H9 (cell line): ENCODE results near the gene MAGI1. TPM values are rescaled to one million over a fixed set of nuclear protein-coding genes. Genes with fewer than 3 reads are reported as not detected.

Experiments used
- DNase-seq: peaks from one replicate; pipeline ENCODE4 v3.0.0-alpha.2; 2017
- H2AFZ ChIP-seq: one replicate; pipeline ENCODE4 v1.6.1; 2013; ENCODE audit warnings: mild to moderate bottlenecking, low read length, control low read depth, moderate library complexity
- H2AK5ac ChIP-seq: 2 replicates; pipeline ENCODE4 v1.6.1; 2013; ENCODE audit warnings: low read length, control low read depth, mixed read lengths; ENCODE audit not compliant: insufficient read length
- H2BK120ac ChIP-seq: one replicate; pipeline ENCODE4 v1.6.1; 2013; ENCODE audit warnings: low read depth, mild to moderate bottlenecking, low read length, control low read depth, inconsistent platforms; ENCODE audit not compliant: poor library complexity, severe bottlenecking
- H2BK12ac ChIP-seq: 2 replicates; pipeline ENCODE4 v1.6.1; 2013; ENCODE audit warnings: low read length, control low read depth, mixed read lengths, low read depth; ENCODE audit not compliant: insufficient read length
- H2BK15ac ChIP-seq: 2 replicates; pipeline ENCODE4 v1.6.1; 2013; ENCODE audit warnings: low read depth, low read length, control low read depth
- H2BK20ac ChIP-seq: one replicate; pipeline ENCODE4 v1.6.1; 2013; ENCODE audit warnings: low read depth, mild to moderate bottlenecking, low read length, control low read depth, inconsistent platforms; ENCODE audit not compliant: poor library complexity, severe bottlenecking
- H2BK5ac ChIP-seq: 2 replicates; pipeline ENCODE4 v1.6.1; 2013; ENCODE audit warnings: low read length, control low read depth, mixed read lengths; ENCODE audit not compliant: insufficient read length
- H3K14ac ChIP-seq: 2 replicates; pipeline ENCODE4 v1.6.1; 2013; ENCODE audit warnings: low read length, control low read depth; ENCODE audit not compliant: insufficient read depth
- H3K18ac ChIP-seq: 2 replicates; pipeline ENCODE4 v1.6.1; 2013; ENCODE audit warnings: low read depth, mild to moderate bottlenecking, mixed read lengths, low read length, control low read depth; ENCODE audit not compliant: insufficient read length
- H3K23ac ChIP-seq: 2 replicates; pipeline ENCODE4 v1.6.1; 2013; ENCODE audit warnings: low read length, control low read depth, mixed read lengths, low read depth; ENCODE audit not compliant: insufficient read length
- H3K23me2 ChIP-seq: 2 replicates; pipeline ENCODE4 v1.6.1; 2013; ENCODE audit warnings: low read depth, mild to moderate bottlenecking, mixed read lengths, low read length, control low read depth; ENCODE audit not compliant: insufficient read length, poor library complexity, severe bottlenecking
- H3K27ac ChIP-seq: 2 replicates; pipeline ENCODE4 v1.5.1; 2013; ENCODE audit warnings: low read length, control low read depth, mixed read lengths, low read depth; ENCODE audit not compliant: insufficient read length
- H3K27me3 ChIP-seq: 2 replicates; pipeline ENCODE4 v1.6.1; 2013; ENCODE audit warnings: low read length, control low read depth, inconsistent platforms; ENCODE audit not compliant: insufficient read depth
- H3K4ac ChIP-seq: 2 replicates; pipeline ENCODE4 v1.6.1; 2013; ENCODE audit warnings: low read depth, mild to moderate bottlenecking, control low read depth, inconsistent platforms, low read length, moderate library complexity
- H3K4me1 ChIP-seq: 2 replicates; pipeline ENCODE4 v1.6.1; 2013; ENCODE audit warnings: low read length, control low read depth, inconsistent platforms; ENCODE audit not compliant: insufficient read depth
- H3K4me2 ChIP-seq: 2 replicates; pipeline ENCODE4 v1.6.1; 2013; ENCODE audit warnings: low read length, control low read depth, mixed read lengths; ENCODE audit not compliant: insufficient read length, insufficient read depth
- H3K56ac ChIP-seq: 2 replicates; pipeline ENCODE4 v1.6.1; 2013; ENCODE audit warnings: low read depth, mild to moderate bottlenecking, mixed read lengths, low read length, control low read depth; ENCODE audit not compliant: insufficient read length
- H3K79me1 ChIP-seq: 2 replicates; pipeline ENCODE4 v1.6.1; 2013; ENCODE audit warnings: low read depth, mild to moderate bottlenecking, moderate library complexity, low read length, control low read depth, inconsistent platforms; ENCODE audit not compliant: insufficient read depth, poor library complexity, severe bottlenecking
- H3K79me2 ChIP-seq: 2 replicates; pipeline ENCODE4 v1.6.1; 2013; ENCODE audit warnings: low read length, control low read depth, inconsistent platforms; ENCODE audit not compliant: insufficient read depth
- H3K9ac ChIP-seq: 2 replicates; pipeline ENCODE4 v1.6.1; 2013; ENCODE audit warnings: low read length, control low read depth, mixed read lengths; ENCODE audit not compliant: insufficient read length; ENCODE audit errors: extremely low read depth
- H3K9me3 ChIP-seq: one replicate; pipeline ENCODE4 v1.6.1; 2013; ENCODE audit warnings: low read depth, low read length, inconsistent platforms; ENCODE audit not compliant: control insufficient read depth
- H3T11ph ChIP-seq: one replicate; pipeline ENCODE4 v1.6.1; 2013; ENCODE audit warnings: mild to moderate bottlenecking, low read length, control low read depth, inconsistent platforms
- H4K20me1 ChIP-seq: one replicate; pipeline ENCODE4 v1.6.1; 2013; ENCODE audit not compliant: control insufficient read depth, insufficient read length, insufficient read depth
- H4K5ac ChIP-seq: 2 replicates; pipeline ENCODE4 v1.6.1; 2013; ENCODE audit warnings: low read depth, mild to moderate bottlenecking, mixed read lengths, low read length, control low read depth; ENCODE audit not compliant: insufficient read length
- H4K8ac ChIP-seq: replicated peaks from 2 replicates; pipeline ENCODE4 v1.6.1; 2013; ENCODE audit warnings: low read length, control low read depth, mixed read lengths, low read depth; ENCODE audit not compliant: insufficient read length
- H4K91ac ChIP-seq: 2 replicates; pipeline ENCODE4 v1.6.1; 2013; ENCODE audit warnings: low read depth, mild to moderate bottlenecking, moderate library complexity, mixed read lengths, low read length, control low read depth; ENCODE audit not compliant: insufficient read length
- H3K27ac Mint-ChIP-seq, 3 experiments: 2 replicates in 2 of 3; 3 replicates in 1 of 3; pipeline ENCODE4 v1.8.0; 2020 to 2021; ENCODE audit warnings: mixed read lengths in 3 of 3, mild to moderate bottlenecking in 1 of 3, moderate library complexity in 1 of 3
- H3K27me3 Mint-ChIP-seq: 2 replicates; pipeline ENCODE4 v1.8.0; 2021; ENCODE audit warnings: low read depth, mild to moderate bottlenecking, moderate library complexity, mixed read lengths
- H3K36me3 Mint-ChIP-seq, 3 experiments: 2 replicates in 2 of 3; 3 replicates in 1 of 3; pipeline ENCODE4 v1.8.0; 2020 to 2021; ENCODE audit warnings: low read depth in 3 of 3, mixed read lengths in 3 of 3; ENCODE audit not compliant: insufficient read depth in 1 of 3
- H3K4me1 Mint-ChIP-seq, 2 experiments: 2 replicates each; pipeline ENCODE4 v1.8.0; 2020; ENCODE audit warnings: mixed read lengths in 2 of 2
- H3K4me3 Mint-ChIP-seq, 2 experiments: 2 replicates in 1 of 2; 3 replicates in 1 of 2; pipeline ENCODE4 v1.8.0; 2020 to 2021; ENCODE audit warnings: mild to moderate bottlenecking in 2 of 2, mixed read lengths in 2 of 2, moderate library complexity in 1 of 2
- H3K9me3 Mint-ChIP-seq, 2 experiments: 2 replicates in 1 of 2; 3 replicates in 1 of 2; pipeline ENCODE4 v1.8.0; 2020; ENCODE audit warnings: mild to moderate bottlenecking in 2 of 2, mixed read lengths in 2 of 2, moderate library complexity in 1 of 2
- CTCF ChIP-seq: fragments of 200-600 bp; sonication (generic); conservative IDR thresholded peaks from 3 replicates; pipeline ENCODE4 v1.8.0; 2021; ENCODE audit warnings: antibody characterized with exemption, mild to moderate bottlenecking
- WGBS: extraction: QIAGEN DNeasy Blood & Tissue Kit; methylation state at CpG from one replicate; pipeline ENCODE4 v1.1.7; 2013; ENCODE audit warnings: missing lambda C conversion rate, low lambda C conversion rate, mixed read lengths; ENCODE audit not compliant: insufficient read length; ENCODE audit errors: extremely low coverage; 5-methylcytosine and 5-hydroxymethylcytosine counted together
- total RNA-seq: library from RNA; stranded (reverse); gene quantifications from 2 replicates; pipeline ENCODE4 v1.2.1, GENCODE V29; 2021

Gene MAGI1
- total RNA-seq, 1 experiment from 2014 or later: 65.7 TPM

GRCh38 chr3:66068255-66068654 is 29.5 kb upstream of the MAGI1 start:
- Histone ChIP-seq H2BK12ac (no peak overlapping the region), H4K20me1 (no peaks in the 10 kb centered on the region), H3K27ac (no peak overlapping the region), H3K23me2 (no peaks in the 10 kb centered on the region), H2AFZ (no peak overlapping the region), H3K9me3 (no peaks in the 10 kb centered on the region), H2BK120ac (no peak overlapping the region), H3K79me1 (no peaks in the 10 kb centered on the region), H3K23ac (no peak overlapping the region), H2BK15ac (no peak overlapping the region), H3T11ph (no peak overlapping the region), H4K8ac (no peak overlapping the region), H3K9ac (no peak overlapping the region), H4K5ac (no peak overlapping the region), H3K14ac (no peak overlapping the region), H2AK5ac (no peak overlapping the region), H2BK5ac (no peak overlapping the region), H3K27me3 (no peaks in the 10 kb centered on the region), H4K91ac (no peak overlapping the region), H3K56ac (no peak overlapping the region), H3K4me2 (no peak overlapping the region), H2BK20ac (no peak overlapping the region), H3K79me2 (no peaks in the 10 kb centered on the region), H3K4ac (no peak overlapping the region), H3K4me1 (no peaks in the 10 kb centered on the region), H3K18ac (no peak overlapping the region)
- peak overlapping the region in 1 of 3 experiments; percentile 85; a peak in 1 of 7 replicates for H3K27ac Mint-ChIP-seq
- no CpG with 5 or more reads among the region's 4 CpGs for WGBS
- no peak overlapping the region for H3K4me3 Mint-ChIP-seq
- H3K36me3 Mint-ChIP-seq: peaks cover 0 to 5% (median 4%) of the 10 kb centered on the region in 3 experiments; a peak in 4 of 7 replicates
- H3K27me3 Mint-ChIP-seq: no peaks in the 10 kb centered on the region
- H3K4me1 Mint-ChIP-seq: peaks cover 21% of the 10 kb centered on the region in 2 experiments
- TF ChIP-seq CTCF: no peak
- no peak for DNase-seq
- H3K9me3 Mint-ChIP-seq: peaks cover 7% of the 10 kb centered on the region in 2 experiments; a peak in 4 of 5 replicates
